ENCODE data around the gene ATP6V1F.

Gene ATP6V1F

DNA sequence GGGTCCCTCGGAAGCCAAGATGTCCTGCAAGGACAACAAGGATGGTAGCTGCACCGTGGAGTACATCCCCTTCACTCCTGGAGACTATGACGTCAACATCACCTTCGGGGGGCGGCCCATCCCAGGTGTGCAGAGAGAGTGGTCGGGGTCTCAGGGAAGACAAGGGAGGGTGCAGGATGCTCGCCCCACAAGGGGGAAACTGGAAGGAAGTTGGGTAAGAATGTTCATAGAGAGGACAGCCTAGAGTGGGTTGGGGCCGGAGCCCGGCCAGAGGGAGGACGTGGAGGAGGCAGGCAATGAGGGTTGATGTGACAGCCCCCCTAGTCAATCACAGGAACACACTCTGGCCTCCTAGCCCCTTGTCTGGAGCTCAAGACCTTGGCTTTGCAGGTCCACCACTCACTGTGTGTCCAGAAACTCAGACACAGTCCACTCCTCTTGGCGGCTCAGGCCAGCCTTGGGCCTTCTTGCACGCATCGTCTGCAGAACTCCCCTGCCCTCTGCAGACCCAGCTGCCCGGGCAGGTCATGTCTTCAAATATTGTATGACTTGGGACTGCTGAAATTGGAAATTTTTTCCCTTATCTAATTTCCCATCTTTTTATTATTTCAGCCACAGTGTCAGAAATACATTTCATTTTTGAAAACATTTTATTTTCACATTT lies 15.7 kb upstream of the ATP6V1F start:
- Histone ChIP-seq H4K8ac (ENCODE audit: low read depth, low read length) (no peak overlapping the region), H3K27ac (ENCODE audit: low read depth, low read length) (no peak overlapping the region), H3K9me3 (ENCODE audit: insufficient read depth, low read depth, low read length) (no peaks in the 10 kb centered on the region), H2BK120ac (ENCODE audit: insufficient read depth, low read length, poor library complexity) (no peak overlapping the region), H3K4me1 (ENCODE audit: control insufficient read depth in 1 of 2, insufficient read depth in 2 of 2, low read length in 2 of 2) (no peaks in the 10 kb centered on the region), H4K12ac (ENCODE audit: low read depth, low read length) (no peak overlapping the region), H3K14ac (ENCODE audit: low read length) (no peak overlapping the region), H3K79me1 (ENCODE audit: low read length) (no peaks in the 10 kb centered on the region), H3K23ac (ENCODE audit: low read length) (no peak overlapping the region), H2AK5ac (ENCODE audit: low read length) (no peak overlapping the region), H3K27me3 (ENCODE audit: insufficient read depth, low read length) (no peaks in the 10 kb centered on the region), H3K4me3 (ENCODE audit: low read depth, low read length) (no peak overlapping the region), H3K9ac (ENCODE audit: low read length) (no peak overlapping the region), H3K79me2 (ENCODE audit: control insufficient read depth, insufficient read depth, low read length, poor library complexity) (no peaks in the 10 kb centered on the region), H2AFZ (ENCODE audit: insufficient read depth, low read length, poor library complexity) (no peak overlapping the region), H3K4ac (ENCODE audit: low read depth, low read length) (no peak overlapping the region), H2BK12ac (ENCODE audit: low read length) (no peak overlapping the region), H2BK5ac (ENCODE audit: low read depth, low read length, poor library complexity) (no peak overlapping the region), H3K4me2 (ENCODE audit: low read length) (no peak overlapping the region), H3K18ac (ENCODE audit: low read length) (no peak overlapping the region), H3K36me3 (ENCODE audit: control insufficient read depth in 1 of 2, insufficient read depth in 2 of 2, low read length in 2 of 2) (peaks cover 96 to 97% of the 10 kb centered on the region in 2 experiments), H4K91ac (ENCODE audit: low read depth, low read length) (no peak overlapping the region)
- no peak for DNase-seq
- WGBS (ENCODE audit: extremely low coverage, insufficient coverage, insufficient read length), result no CpG with 5 or more reads among the region's 14 CpGs

DNA sequence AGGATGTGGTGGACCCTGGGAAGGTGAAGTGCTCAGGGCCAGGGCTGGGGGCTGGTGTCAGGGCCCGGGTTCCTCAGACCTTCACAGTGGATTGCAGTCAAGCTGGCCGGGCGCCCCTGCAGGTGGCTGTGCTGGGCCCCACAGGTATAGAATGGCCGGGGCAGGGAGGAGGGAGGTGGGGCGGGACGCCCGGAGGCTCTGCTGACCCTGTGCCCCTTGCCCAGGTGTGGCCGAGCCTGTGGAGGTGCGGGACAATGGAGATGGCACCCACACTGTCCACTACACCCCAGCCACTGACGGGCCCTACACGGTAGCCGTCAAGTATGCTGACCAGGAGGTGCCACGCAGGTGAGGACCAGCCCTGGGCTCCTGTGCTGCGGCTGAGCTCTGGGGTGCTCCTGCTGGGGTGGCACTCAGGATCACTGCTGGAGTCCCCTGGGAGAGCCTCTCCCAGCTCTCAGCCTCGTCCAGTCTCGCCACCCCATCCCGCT lies 14.9 kb upstream of the ATP6V1F start:
- Histone ChIP-seq H4K91ac (ENCODE audit: low read depth, low read length) (no peak overlapping the region), H2AK5ac (ENCODE audit: low read length) (no peak overlapping the region), H3K23ac (ENCODE audit: low read length) (no peak overlapping the region), H3K9ac (ENCODE audit: low read length) (no peak overlapping the region), H2BK5ac (ENCODE audit: low read depth, low read length, poor library complexity) (no peak overlapping the region), H3K27ac (ENCODE audit: low read depth, low read length) (no peak overlapping the region), H3K36me3 (ENCODE audit: control insufficient read depth in 1 of 2, insufficient read depth in 2 of 2, low read length in 2 of 2) (peaks cover 96 to 97% of the 10 kb centered on the region in 2 experiments), H2BK12ac (ENCODE audit: low read length) (no peak overlapping the region), H3K14ac (ENCODE audit: low read length) (no peak overlapping the region), H4K8ac (ENCODE audit: low read depth, low read length) (no peak overlapping the region), H3K9me3 (ENCODE audit: insufficient read depth, low read depth, low read length) (no peaks in the 10 kb centered on the region), H4K12ac (ENCODE audit: low read depth, low read length) (no peak overlapping the region), H2AFZ (ENCODE audit: insufficient read depth, low read length, poor library complexity) (no peak overlapping the region), H3K79me1 (ENCODE audit: low read length) (no peaks in the 10 kb centered on the region), H3K27me3 (ENCODE audit: insufficient read depth, low read length) (no peaks in the 10 kb centered on the region), H3K4ac (ENCODE audit: low read depth, low read length) (no peak overlapping the region), H2BK120ac (ENCODE audit: insufficient read depth, low read length, poor library complexity) (no peak overlapping the region), H3K18ac (ENCODE audit: low read length) (no peak overlapping the region), H3K4me1 (ENCODE audit: control insufficient read depth in 1 of 2, insufficient read depth in 2 of 2, low read length in 2 of 2) (no peaks in the 10 kb centered on the region), H3K4me3 (ENCODE audit: low read depth, low read length) (no peak overlapping the region), H3K4me2 (ENCODE audit: low read length) (no peak overlapping the region), H3K79me2 (ENCODE audit: control insufficient read depth, insufficient read depth, low read length, poor library complexity) (no peaks in the 10 kb centered on the region)
- no CpG with 5 or more reads among the region's 17 CpGs for whole genome bisulfite sequencing (ENCODE audit: extremely low coverage, insufficient coverage, insufficient read length)
- DNase-seq, result no peak

DNA sequence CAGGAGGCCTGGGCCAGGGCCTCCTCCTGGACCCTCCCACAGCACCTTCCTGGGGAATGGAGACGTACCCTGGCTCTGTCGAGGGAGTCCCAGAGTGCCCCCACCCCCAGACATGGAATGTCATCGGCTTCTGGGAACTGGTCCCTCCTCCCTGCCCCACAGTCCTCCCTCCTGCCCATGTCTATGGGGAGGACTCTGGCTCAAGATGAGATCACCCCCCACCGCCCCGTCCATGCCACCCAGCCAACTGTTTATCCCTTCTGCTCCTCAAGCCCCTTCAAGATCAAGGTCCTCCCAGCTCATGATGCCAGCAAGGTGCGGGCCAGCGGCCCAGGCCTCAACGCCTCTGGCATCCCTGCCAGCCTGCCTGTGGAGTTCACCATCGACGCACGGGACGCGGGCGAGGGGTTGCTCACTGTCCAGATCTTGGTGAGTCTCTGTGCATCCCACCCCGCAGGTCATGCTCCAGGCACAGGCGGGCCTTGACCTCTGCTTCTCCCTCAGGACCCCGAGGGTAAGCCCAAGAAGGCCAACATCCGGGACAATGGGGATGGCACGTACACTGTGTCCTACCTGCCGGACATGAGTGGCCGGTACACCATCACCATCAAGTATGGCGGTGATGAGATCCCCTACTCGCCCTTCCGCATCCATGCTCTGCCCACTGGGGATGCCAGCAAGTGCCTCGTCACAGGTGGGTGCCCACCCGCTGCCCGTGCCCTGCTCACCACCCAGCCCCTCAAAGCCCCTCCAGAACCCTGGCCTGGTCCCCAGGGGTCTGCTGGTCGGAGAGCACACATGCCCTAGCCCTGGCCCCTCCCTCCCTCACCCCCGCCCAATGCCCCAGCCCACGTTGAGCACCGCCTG lies 14.1 kb upstream of the ATP6V1F start:
- Histone ChIP-seq H4K91ac (ENCODE audit: low read depth, low read length) (no peak overlapping the region), H3K9me3 (ENCODE audit: insufficient read depth, low read depth, low read length) (no peaks in the 10 kb centered on the region), H3K9ac (ENCODE audit: low read length) (no peak overlapping the region), H3K18ac (ENCODE audit: low read length) (no peak overlapping the region), H2BK12ac (ENCODE audit: low read length) (no peak overlapping the region), H3K79me1 (ENCODE audit: low read length) (no peaks in the 10 kb centered on the region), H3K4ac (ENCODE audit: low read depth, low read length) (no peak overlapping the region), H3K14ac (ENCODE audit: low read length) (no peak overlapping the region), H2BK5ac (ENCODE audit: low read depth, low read length, poor library complexity) (no peak overlapping the region), H2AFZ (ENCODE audit: insufficient read depth, low read length, poor library complexity) (no peak overlapping the region), H2BK120ac (ENCODE audit: insufficient read depth, low read length, poor library complexity) (no peak overlapping the region), H3K36me3 (ENCODE audit: control insufficient read depth in 1 of 2, insufficient read depth in 2 of 2, low read length in 2 of 2) (peaks cover 96 to 97% of the 10 kb centered on the region in 2 experiments), H3K27ac (ENCODE audit: low read depth, low read length) (no peak overlapping the region), H3K27me3 (ENCODE audit: insufficient read depth, low read length) (no peaks in the 10 kb centered on the region), H3K4me2 (ENCODE audit: low read length) (no peak overlapping the region), H4K12ac (ENCODE audit: low read depth, low read length) (no peak overlapping the region), H3K23ac (ENCODE audit: low read length) (no peak overlapping the region), H4K8ac (ENCODE audit: low read depth, low read length) (no peak overlapping the region), H3K4me3 (ENCODE audit: low read depth, low read length) (no peak overlapping the region), H3K79me2 (ENCODE audit: control insufficient read depth, insufficient read depth, low read length, poor library complexity) (no peaks in the 10 kb centered on the region), H2AK5ac (ENCODE audit: low read length) (no peak overlapping the region), H3K4me1 (ENCODE audit: control insufficient read depth in 1 of 2, insufficient read depth in 2 of 2, low read length in 2 of 2) (no peaks in the 10 kb centered on the region)
- no peak for DNase-seq
- no CpG with 5 or more reads among the region's 31 CpGs for WGBS (ENCODE audit: extremely low coverage, insufficient coverage, insufficient read length)

DNA sequence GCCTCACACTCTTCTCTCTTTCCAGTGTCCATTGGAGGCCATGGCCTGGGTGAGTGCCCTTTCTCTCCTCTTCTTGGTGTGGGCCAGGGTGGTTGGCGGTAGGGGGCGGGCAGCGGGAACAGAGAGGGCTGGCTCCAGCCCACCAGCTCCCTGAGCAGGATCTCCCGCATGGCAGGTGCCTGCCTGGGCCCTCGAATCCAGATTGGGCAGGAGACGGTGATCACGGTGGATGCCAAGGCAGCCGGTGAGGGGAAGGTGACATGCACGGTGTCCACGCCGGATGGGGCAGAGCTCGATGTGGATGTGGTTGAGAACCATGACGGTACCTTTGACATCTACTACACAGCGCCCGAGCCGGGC lies 13.5 kb upstream of the ATP6V1F start:
- Histone ChIP-seq H3K4me1 (ENCODE audit: control insufficient read depth in 1 of 2, insufficient read depth in 2 of 2, low read length in 2 of 2) (no peaks in the 10 kb centered on the region), H2AK5ac (ENCODE audit: low read length) (no peak overlapping the region), H4K8ac (ENCODE audit: low read depth, low read length) (no peak overlapping the region), H3K79me2 (ENCODE audit: control insufficient read depth, insufficient read depth, low read length, poor library complexity) (no peaks in the 10 kb centered on the region), H3K36me3 (ENCODE audit: control insufficient read depth in 1 of 2, insufficient read depth in 2 of 2, low read length in 2 of 2) (peaks cover 96 to 97% of the 10 kb centered on the region in 2 experiments), H4K12ac (ENCODE audit: low read depth, low read length) (no peak overlapping the region), H3K9ac (ENCODE audit: low read length) (no peak overlapping the region), H3K18ac (ENCODE audit: low read length) (no peak overlapping the region), H3K4me2 (ENCODE audit: low read length) (no peak overlapping the region), H2BK120ac (ENCODE audit: insufficient read depth, low read length, poor library complexity) (no peak overlapping the region), H3K14ac (ENCODE audit: low read length) (no peak overlapping the region), H3K27ac (ENCODE audit: low read depth, low read length) (no peak overlapping the region), H3K9me3 (ENCODE audit: insufficient read depth, low read depth, low read length) (no peaks in the 10 kb centered on the region), H3K4ac (ENCODE audit: low read depth, low read length) (no peak overlapping the region), H2AFZ (ENCODE audit: insufficient read depth, low read length, poor library complexity) (no peak overlapping the region), H3K4me3 (ENCODE audit: low read depth, low read length) (no peak overlapping the region), H3K23ac (ENCODE audit: low read length) (no peak overlapping the region), H2BK12ac (ENCODE audit: low read length) (no peak overlapping the region), H2BK5ac (ENCODE audit: low read depth, low read length, poor library complexity) (no peak overlapping the region), H3K27me3 (ENCODE audit: insufficient read depth, low read length) (no peaks in the 10 kb centered on the region), H3K79me1 (ENCODE audit: low read length) (no peaks in the 10 kb centered on the region), H4K91ac (ENCODE audit: low read depth, low read length) (no peak overlapping the region)
- no peak for DNase-seq
- no CpG with 5 or more reads among the region's 16 CpGs for WGBS (ENCODE audit: extremely low coverage, insufficient coverage, insufficient read length)
